Posterior cingulate gyrus (tissue), 11 donors: ENCODE results near the gene HDAC1.
A peak's percentile ranks its signal among the peaks of the same experiment; 100 is the strongest.
"Not testable (repeated sequence)": the region's sequence is repeated elsewhere in the genome, so short reads cannot be mapped to it uniquely, and the experiment has no call there.

Experiments used
- DNase-seq, 10 donors: peaks; one replicate each; pipeline versions ENCODE4 v3.0.0 to v3.0.0-alpha.2; 2020 to 2021; ENCODE audit warnings: mixed read lengths in 3 of 10
- intact Hi-C: fragments of 100-400 bp; cut with DNase I; formaldehyde crosslinking; loops from one replicate; pipeline ENCODE4 v1.15.1; 2023

HDAC1 gene

DNA sequence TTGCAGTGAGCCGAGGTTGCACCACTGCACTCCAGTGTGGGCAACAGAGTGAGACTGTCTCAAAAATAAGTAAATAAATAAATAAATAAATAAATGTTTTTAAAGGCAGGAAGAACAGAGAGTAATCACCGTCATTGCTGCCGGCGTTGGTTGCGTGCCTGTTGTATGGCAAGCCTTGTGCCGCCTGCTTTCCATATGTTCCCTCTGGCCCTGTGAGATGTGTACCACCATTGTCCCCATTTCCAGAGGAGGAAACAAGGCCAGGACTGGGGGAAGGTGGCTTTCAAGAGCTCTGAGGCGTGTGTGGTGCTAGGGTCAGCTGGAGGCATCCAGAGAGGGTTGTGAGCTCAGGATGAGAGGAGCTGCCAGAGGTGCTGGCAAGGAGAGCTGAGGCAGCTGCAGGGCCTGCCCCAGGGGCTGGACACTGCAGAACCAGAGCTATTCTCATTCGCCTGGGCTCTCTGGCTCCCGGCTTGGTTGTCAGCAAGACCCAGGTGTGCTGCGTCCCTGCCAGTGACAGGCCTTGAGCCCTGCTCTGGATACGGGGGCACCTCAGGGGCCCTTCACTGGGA, 49.4 kb downstream of the HDAC1 start:
- intact Hi-C loops: loop anchor here (1.0 kb wide), 1 partner anchor 10 kb away; no protein-coding TSS in a partner anchor
- DNase-seq: peak in 4 of 10 donors; percentile 36 to 89 (median 58)

DNA sequence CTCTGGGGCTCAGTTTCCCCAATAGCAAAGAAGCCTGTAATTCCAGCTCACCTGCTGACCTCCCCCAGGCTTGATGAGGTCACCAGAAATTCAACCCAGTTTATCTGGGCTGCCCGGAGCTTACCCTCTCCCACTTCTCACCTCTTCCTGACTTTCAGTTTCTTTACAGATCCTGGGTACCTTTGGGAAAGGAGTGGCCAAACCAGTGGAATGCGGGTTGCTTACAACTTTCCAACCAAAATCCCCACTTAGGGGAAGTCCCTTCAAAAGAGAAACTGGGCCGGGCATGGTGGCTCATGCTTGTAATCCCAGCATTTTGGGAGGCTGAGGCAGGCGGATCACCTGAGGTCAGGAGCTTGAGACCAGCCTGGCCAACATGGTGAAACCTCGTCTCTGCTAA, 50.1 kb downstream of the HDAC1 start:
- peak in 1 of 10 donors; percentile 18 for DNase-seq
- intact Hi-C loops: loop anchor here (1.0 kb wide), 1 partner anchor 9 kb away; no protein-coding TSS in a partner anchor

DNA sequence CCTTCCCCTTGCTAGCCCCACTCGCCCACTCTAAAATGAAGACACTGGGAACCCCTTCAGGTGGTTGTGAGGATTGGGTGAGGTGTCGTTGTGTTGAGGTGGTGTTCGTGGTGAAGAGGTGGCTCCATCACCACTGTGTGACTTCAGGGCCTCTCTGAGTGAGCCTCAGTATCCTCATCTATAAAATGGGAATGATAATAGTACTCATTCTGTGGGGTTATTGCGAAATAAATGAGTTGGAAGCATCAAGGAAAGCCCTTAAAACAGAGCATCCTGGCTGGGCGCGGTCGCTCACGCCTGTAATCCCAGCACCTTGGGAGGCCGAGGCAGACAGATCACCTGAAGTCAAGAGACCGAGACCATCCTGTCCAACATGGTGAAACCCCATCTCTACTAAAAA, 50.8 kb downstream of the HDAC1 start:
- intact Hi-C loops: no loop called here
- no peak for DNase-seq

GRCh38 chr1:32345289-32345827, 53.5 kb downstream of the HDAC1 start:
- intact Hi-C loops: no loop called here
- no peak for DNase-seq

- intact Hi-C loops: no loop called here
- DNase-seq: peak in 2 of 10 donors; percentile 55 to 61
Observed at GRCh38 chr1:32346532-32347157, 54.8 kb downstream of the HDAC1 start.

GRCh38 chr1:32349211-32349708, 57.4 kb downstream of the HDAC1 start:
- intact Hi-C loops: no loop called here
- peak in 1 of 10 donors; percentile 84 for DNase-seq

DNA sequence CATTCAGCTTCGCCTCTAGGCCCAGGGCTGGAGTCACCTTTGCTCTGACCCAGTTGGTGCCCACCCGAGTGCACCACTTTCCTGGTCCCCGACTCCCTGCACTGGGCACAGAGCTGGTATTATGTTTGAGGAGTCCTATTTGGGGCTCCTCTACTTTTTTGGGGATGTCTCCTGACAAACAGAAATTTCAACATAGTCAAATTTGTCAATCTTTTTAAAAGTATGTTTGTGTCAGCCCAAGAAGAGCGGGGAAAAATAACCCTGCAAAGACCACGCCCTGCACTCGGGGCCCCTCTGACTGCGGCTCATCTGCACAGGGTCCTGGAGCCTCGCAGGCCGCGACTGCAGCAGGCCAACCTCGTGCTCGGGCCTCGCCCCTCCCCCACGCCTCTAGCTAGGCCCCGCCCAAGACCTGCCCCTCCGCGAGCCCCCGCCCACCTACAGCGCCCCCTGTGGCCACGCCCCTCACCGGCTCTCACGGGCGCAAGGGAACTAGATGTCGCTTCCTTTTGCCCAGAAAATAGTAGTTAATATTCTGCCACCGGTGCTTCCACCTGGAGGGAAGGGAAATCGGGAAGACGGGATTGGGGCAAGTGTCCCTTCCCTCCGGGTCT, 59.0 kb downstream of the HDAC1 start:
- intact Hi-C loops: loop anchor here (1.0 kb wide), 1 partner anchor 10 kb away; no protein-coding TSS in a partner anchor
- DNase-seq: peak; percentile 54 to 96 (median 72)

DNA sequence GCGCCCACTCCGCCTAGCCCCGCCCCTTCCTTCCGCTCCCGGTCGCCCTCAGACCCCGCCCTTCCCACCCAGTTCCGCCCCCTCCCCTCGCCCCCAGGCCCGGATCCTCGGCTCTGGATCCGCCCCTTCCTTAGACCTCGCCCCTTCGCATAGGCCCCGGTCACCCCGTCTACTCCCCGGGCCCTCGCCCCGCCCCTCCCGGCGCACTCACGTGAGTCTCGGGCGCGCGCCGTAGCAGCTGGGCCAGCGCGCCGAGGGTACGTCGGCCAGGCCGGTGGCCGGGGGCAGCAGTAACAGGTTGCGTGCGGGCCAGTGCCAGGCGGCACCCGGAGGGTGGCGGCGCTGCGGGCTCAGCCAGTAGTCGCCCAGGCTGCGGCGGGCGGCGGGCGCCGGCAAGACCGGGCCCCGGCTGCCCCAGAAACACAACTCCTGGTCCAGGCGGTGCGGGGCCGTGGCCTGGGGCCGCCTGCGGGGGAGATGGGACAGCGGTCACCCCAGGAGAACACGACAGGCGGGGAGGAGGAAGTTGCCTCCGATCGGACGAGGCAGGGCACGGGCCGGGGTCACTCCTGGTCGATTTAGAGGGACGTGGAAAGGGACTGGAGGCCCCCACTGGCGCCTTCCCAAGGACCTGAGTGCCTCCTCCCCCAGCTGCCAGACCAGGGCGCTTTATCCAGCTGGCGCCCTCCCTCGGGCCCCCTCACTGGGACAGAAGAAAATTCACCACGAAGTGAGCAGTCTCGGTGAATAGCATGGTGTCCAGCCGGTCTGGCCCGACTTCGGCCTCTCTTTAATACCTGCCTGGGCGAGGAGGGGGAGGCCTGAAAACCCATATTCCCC, 59.7 kb downstream of the HDAC1 start:
- intact Hi-C loops: loop anchor here (1.0 kb wide), 1 partner anchor 10 kb away; no protein-coding TSS in a partner anchor
- DNase-seq: peak; percentile 83 to 99 (median 87)

DNA sequence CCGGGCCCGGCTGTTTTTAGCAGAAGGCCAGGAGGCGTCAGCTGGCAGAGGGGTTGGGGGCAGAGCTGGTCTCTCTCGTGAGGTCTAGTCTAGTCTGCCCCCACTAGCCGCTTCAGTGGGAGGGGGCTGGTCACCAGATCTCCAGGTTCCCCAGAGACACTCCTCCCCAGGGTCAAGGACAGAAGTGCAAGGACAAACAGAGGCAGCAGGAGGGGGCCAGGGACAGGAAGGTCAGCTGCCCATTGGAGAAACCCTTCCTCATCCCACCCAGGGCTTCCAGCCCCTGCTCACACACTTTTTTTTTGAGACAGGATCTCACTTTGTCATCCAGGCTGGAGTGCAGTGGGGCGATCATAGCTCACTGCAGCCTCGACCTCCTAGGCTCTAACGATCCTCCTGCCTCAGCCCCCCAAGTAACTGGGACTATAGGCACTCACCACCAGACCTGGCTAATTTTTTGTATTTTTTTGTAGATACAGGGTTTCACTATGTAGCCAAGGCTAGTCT, 60.4 kb downstream of the HDAC1 start:
- intact Hi-C loops: no loop called here
- no peak for DNase-seq

DNA sequence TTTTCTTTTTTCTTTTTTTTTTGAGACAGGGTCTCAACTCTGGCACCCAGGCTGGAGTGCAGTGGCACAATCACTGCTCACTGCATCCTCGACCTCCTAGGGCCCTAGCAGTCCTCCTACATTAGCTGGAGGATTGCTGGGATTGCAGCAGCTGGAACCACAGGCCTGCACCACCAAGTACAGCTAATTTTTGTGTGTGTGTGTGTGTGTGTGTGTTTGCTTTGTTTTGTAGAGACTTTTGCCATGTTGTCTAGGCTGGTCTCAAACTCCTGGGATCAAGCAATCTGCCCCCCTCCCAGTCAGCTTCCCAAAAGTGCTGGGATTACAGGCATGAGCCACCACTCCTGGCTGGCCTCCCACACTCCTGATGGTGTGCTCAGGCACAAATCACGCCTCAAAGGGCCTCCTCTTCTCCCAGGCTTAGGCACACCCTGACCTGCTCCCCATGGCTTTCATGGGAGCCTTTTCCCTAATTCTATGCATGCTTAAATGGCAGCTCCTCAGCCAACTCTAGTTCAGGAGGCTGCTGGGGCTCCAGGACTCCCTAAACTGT, 61.0 kb downstream of the HDAC1 start:
- peak in 1 of 10 donors; percentile 57 for DNase-seq
- intact Hi-C loops: no loop called here

GRCh38 chr1:32353431-32353830, 61.5 kb downstream of the HDAC1 start:
- intact Hi-C loops: no loop called here
- DNase-seq: no peak

- DNase-seq: peak in 1 of 10 donors; percentile 52
- intact Hi-C loops: no loop called here
Observed at GRCh38 chr1:32353886-32354570, 62.1 kb downstream of the HDAC1 start.

DNA sequence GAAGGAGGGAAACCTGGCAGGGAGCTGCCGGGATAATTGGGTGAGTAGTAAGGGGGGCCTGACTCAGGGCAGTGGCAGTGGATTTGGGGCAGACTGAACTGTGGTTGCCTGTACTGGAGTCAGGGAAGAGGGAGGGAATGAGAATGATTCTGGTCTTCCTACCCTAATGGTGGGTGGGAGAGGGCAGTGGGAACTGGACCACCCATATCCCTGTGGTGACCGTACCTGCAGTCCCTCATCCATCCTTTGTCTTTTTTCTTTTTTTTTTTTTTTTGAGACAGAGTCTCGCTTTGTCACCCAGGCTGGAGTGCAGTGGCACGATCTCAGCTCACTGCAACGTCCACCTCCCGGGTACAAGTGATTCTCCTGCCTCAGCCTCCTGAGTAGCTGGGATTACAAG, 63.9 kb downstream of the HDAC1 start:
- intact Hi-C loops, DNase-seq: not testable (repeated sequence)

DNA sequence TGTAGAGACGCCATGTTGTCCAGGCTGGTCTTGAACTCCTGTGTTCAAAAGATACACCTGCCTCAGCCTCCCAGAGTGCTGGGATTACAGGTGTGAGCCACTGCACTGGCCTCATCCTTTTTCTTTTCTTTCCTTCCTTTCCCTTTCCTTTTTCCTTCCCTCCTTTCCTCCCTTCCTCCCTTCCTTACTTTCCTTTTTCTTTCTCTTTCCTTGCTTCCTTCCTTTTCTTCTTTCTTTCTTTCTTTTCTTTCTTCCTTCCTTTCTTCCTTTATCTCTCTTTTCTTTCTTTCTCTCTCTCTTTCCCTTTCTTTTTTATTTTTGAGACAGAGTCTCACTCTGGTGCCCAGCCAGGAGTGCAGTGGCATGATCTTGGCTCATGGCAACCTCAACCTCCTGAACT, 64.6 kb downstream of the HDAC1 start:
- DNase-seq: no peak
- intact Hi-C loops: no loop called here

DNA sequence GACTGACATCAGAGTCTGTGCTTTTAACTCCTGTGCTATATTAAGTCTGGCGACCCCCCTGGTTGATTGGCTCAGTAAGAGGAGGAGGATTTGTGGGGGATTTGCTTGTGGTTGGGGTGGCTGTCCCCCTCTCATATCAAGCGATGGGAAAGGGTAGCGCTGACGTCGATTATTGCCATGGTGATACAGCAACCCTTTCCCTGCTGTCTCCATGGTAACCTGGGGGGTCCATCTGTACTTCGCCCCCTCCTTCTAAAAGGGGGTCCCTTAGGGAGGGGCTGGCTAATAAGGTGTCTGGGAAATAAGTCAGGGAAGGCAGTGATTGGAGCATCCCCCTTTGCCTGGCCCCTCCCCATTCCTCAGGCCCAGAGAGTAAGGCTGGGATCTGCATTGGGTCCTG, 65.7 kb downstream of the HDAC1 start:
- DNase-seq: peak in 1 of 10 donors; percentile 37
- intact Hi-C loops: no loop called here

- intact Hi-C loops: no loop called here
- DNase-seq: no peak
Observed at GRCh38 chr1:32358435-32358834, 66.6 kb downstream of the HDAC1 start.

DNA sequence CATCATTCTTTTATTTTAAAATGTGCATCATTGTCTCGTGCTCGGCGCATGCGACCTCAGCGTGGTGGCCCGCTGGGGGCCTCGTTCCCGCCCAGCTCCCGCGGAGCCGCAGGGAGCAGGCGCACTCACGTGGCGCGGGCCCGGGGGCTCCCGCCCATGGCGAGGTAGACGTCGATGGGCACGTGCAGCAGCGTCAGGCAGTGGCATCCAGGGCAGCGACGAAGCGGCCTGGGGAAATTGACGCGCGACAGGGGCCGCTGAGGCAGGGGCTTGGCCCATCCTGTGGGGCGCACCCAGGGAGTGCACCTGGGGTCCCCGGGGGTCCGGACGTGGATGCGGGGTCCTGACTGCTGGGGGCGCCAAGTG, 69.4 kb downstream of the HDAC1 start:
- intact Hi-C loops: no loop called here
- peak in 5 of 10 donors; percentile 31 to 93 (median 84) for DNase-seq

GRCh38 chr1:32361674-32362473, 70.0 kb downstream of the HDAC1 start:
- intact Hi-C loops: no loop called here
- peak; percentile 53 to 96 (median 74) for DNase-seq
